ENCODE data around the gene TCERG1L.

GRCh38 chr10:131113165-131113564 lies 198.4 kb downstream of the TCERG1L start:
- TF ChIP-seq, protein P1, sequence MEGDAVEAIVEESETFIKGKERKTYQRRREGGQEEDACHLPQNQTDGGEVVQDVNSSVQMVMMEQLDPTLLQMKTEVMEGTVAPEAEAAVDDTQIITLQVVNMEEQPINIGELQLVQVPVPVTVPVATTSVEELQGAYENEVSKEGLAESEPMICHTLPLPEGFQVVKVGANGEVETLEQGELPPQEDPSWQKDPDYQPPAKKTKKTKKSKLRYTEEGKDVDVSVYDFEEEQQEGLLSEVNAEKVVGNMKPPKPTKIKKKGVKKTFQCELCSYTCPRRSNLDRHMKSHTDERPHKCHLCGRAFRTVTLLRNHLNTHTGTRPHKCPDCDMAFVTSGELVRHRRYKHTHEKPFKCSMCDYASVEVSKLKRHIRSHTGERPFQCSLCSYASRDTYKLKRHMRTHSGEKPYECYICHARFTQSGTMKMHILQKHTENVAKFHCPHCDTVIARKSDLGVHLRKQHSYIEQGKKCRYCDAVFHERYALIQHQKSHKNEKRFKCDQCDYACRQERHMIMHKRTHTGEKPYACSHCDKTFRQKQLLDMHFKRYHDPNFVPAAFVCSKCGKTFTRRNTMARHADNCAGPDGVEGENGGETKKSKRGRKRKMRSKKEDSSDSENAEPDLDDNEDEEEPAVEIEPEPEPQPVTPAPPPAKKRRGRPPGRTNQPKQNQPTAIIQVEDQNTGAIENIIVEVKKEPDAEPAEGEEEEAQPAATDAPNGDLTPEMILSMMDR (IDR thresholded peaks at IDR 0.05; ENCODE audit: poor library complexity), result no peak
- no peak for TF ChIP-seq EZH2 (IDR thresholded peaks at IDR 0.05; ENCODE audit: borderline replicate concordance)
